HCT116 (cell line): Measurements from ENCODE around the gene RMI1. TPM values are rescaled to one million over a fixed set of nuclear protein-coding genes. Genes with fewer than 3 reads are reported as not detected.

Source experiments
- ATAC-seq: fragments of 200-7000 bp; cut with Tn5 transposase; 2 replicates; pipeline ENCODE4 v1.9.1; 2020; ENCODE audit warnings: mild to moderate bottlenecking, moderate library complexity
- BruUV-seq: library from RNA; stranded (reverse); fragments of 400-500 nt; replicated peaks from 2 replicates; lab custom pipeline; 2021; lab: Mats Ljungman, UMichigan
- CTCF ChIA-PET: fragments of 300-600 bp; sonication (Branson Sonifier 250); formaldehyde crosslinking; loops from one replicate; lab custom pipeline; 2021; ENCODE audit warnings: antibody characterized with exemption; lab: Charles Lee
- POLR2A ChIA-PET: fragments of 300-600, 350-600 bp; sonication (Branson Sonifier 250); formaldehyde crosslinking; loops from one replicate; lab custom pipeline; 2021; ENCODE audit warnings: antibody characterized with exemption; lab: Charles Lee
- RAD21 ChIA-PET, 2 experiments: fragments of 300-600 bp; sonication (Branson Sonifier 250); formaldehyde crosslinking; loops; one replicate each; lab custom pipeline; 2023; ENCODE audit warnings: low total read pairs in 2 of 2; ENCODE audit not compliant: uncharacterized antibody in 2 of 2, unreplicated experiment in 2 of 2, low non-redundant PET in 1 of 2; lab: Charles Lee
- DNase-seq: peaks from one replicate; pipeline ENCODE4 v3.0.0-alpha.2; 2010; ENCODE audit warnings: low read depth, low spot score
- H2AFZ ChIP-seq: fragments of 200-600 bp; shearing (Covaris generic), sonication (generic); 2 replicates; pipeline ENCODE4 v1.6.1; 2017; ENCODE audit warnings: low read depth, mixed run types, mixed read lengths, antibody characterized with exemption, low read length; ENCODE audit not compliant: poor library complexity, severe bottlenecking
- H3K27ac ChIP-seq: 2 replicates; pipeline ENCODE4 v1.5.1; 2012; ENCODE audit warnings: low read depth, low read length
- H3K27me3 ChIP-seq: fragments of 200-600 bp; sonication (generic); 2 replicates; pipeline ENCODE4 v1.6.1; 2016; ENCODE audit warnings: mixed run types, low read length, mixed read lengths; ENCODE audit not compliant: insufficient read depth
- H3K36me3 ChIP-seq, 2 experiments: fragments of 200-500 bp in 1 of 2; fragments of 200-600 bp in 1 of 2; sonication (Bioruptor generic) in 1 of 2; sonication (generic) in 1 of 2; 2 replicates each; pipeline versions ENCODE4 v1.5.1 to v1.6.1; 2014 to 2016; ENCODE audit warnings: low read length in 2 of 2, inconsistent platforms in 1 of 2, mixed read lengths in 1 of 2, mixed run types in 1 of 2; ENCODE audit not compliant: insufficient read depth in 2 of 2, control insufficient read depth in 1 of 2
- H3K4me1 ChIP-seq, 2 experiments: fragments of 200-600 bp in 1 of 2; sonication (generic) in 1 of 2; 2 replicates each; pipeline versions ENCODE4 v1.5.1 to v1.6.1; 2012 to 2017; ENCODE audit warnings: low read length in 2 of 2, inconsistent platforms in 1 of 2, mild to moderate bottlenecking in 1 of 2, mixed read lengths in 1 of 2, mixed run types in 1 of 2, moderate library complexity in 1 of 2; ENCODE audit not compliant: insufficient read depth in 2 of 2, control insufficient read depth in 1 of 2
- H3K4me2 ChIP-seq: fragments of 200-600 bp; sonication (generic); 2 replicates; pipeline ENCODE4 v1.6.1; 2017; ENCODE audit warnings: mixed run types, low read length, mixed read lengths
- H3K4me3 ChIP-seq, 2 experiments: fragments of 200-600 bp in 1 of 2; sonication (generic) in 1 of 2; replicated peaks in 1 of 2; 2 replicates each; pipeline ENCODE4 v1.5.1; 2011 to 2016; ENCODE audit warnings: low read length in 2 of 2, control low read depth in 1 of 2, low read depth in 1 of 2, mild to moderate bottlenecking in 1 of 2, mixed read lengths in 1 of 2, mixed run types in 1 of 2
- H3K79me2 ChIP-seq: fragments of 200-600 bp; sonication (generic); 2 replicates; pipeline ENCODE4 v1.6.1; 2017; ENCODE audit warnings: mild to moderate bottlenecking, mixed run types, low read length, moderate library complexity, mixed read lengths; ENCODE audit not compliant: insufficient read depth
- H3K9ac ChIP-seq: fragments of 200-600 bp; sonication (generic); 2 replicates; pipeline ENCODE4 v1.6.1; 2016; ENCODE audit warnings: low read length, mixed read lengths
- H3K9me2 ChIP-seq: fragments of 200-600 bp; sonication (generic), shearing (Covaris generic); 2 replicates; pipeline ENCODE4 v1.6.1; 2017; ENCODE audit warnings: mixed run types, mild to moderate bottlenecking, moderate library complexity; ENCODE audit not compliant: insufficient read depth
- H3K9me3 ChIP-seq, 2 experiments: fragments of 200-500 bp in 1 of 2; fragments of 200-600 bp in 1 of 2; sonication (Bioruptor generic) in 1 of 2; sonication (generic) in 1 of 2; 2 replicates each; pipeline ENCODE4 v1.6.1; 2014 to 2017; ENCODE audit warnings: low read length in 2 of 2, mixed read lengths in 2 of 2, inconsistent platforms in 1 of 2, low read depth in 1 of 2, mild to moderate bottlenecking in 1 of 2, mixed run types in 1 of 2, moderate library complexity in 1 of 2; ENCODE audit not compliant: control insufficient read depth in 1 of 2, insufficient read depth in 1 of 2
- H4K20me1 ChIP-seq: fragments of 200-600 bp; sonication (generic), shearing (Covaris generic); 2 replicates; pipeline ENCODE4 v1.6.1; 2017; ENCODE audit warnings: mixed run types, mild to moderate bottlenecking, moderate library complexity; ENCODE audit not compliant: insufficient read depth
- CBX3 ChIP-seq: IDR thresholded peaks from 2 replicates; pipeline ENCODE4 v1.6.1; 2012; ENCODE audit warnings: low read depth
- POLR2AphosphoS5 ChIP-seq: IDR thresholded peaks from 2 replicates; pipeline ENCODE4 v1.6.1; 2011; ENCODE audit warnings: mild to moderate bottlenecking, low read depth, low read length, moderate library complexity
- SIN3A ChIP-seq: IDR thresholded peaks from 2 replicates; pipeline ENCODE4 v1.6.1; 2012; ENCODE audit warnings: low read depth
- ZNF274 ChIP-seq: fragments of 200-500 bp; sonication (Bioruptor generic); IDR thresholded peaks from 2 replicates; pipeline ENCODE4 v1.6.1; 2014; ENCODE audit warnings: mild to moderate bottlenecking, low read depth, low read length, inconsistent platforms
- intact Hi-C: fragments of 100-400 bp; cut with micrococcal nuclease; formaldehyde crosslinking; loops from 2 replicates; pipeline ENCODE4 v1.10.0; 2022
- total RNA-seq: library from RNA; stranded (reverse); gene quantifications from one replicate; pipeline ENCODE4 v1.2.1, GENCODE V29; 2021; ENCODE audit not compliant: unreplicated experiment
- TF ChIP-seq, protein P1 (sequence below): IDR thresholded peaks from 2 replicates; pipeline ENCODE4 v1.6.1; 2011; ENCODE audit warnings: mild to moderate bottlenecking, low read length, moderate library complexity; ENCODE audit not compliant: insufficient replicate concordance; ENCODE audit errors: extremely low read depth

RMI1 gene
- total RNA-seq, 1 experiment from 2014 or later = 26.8 TPM

DNA sequence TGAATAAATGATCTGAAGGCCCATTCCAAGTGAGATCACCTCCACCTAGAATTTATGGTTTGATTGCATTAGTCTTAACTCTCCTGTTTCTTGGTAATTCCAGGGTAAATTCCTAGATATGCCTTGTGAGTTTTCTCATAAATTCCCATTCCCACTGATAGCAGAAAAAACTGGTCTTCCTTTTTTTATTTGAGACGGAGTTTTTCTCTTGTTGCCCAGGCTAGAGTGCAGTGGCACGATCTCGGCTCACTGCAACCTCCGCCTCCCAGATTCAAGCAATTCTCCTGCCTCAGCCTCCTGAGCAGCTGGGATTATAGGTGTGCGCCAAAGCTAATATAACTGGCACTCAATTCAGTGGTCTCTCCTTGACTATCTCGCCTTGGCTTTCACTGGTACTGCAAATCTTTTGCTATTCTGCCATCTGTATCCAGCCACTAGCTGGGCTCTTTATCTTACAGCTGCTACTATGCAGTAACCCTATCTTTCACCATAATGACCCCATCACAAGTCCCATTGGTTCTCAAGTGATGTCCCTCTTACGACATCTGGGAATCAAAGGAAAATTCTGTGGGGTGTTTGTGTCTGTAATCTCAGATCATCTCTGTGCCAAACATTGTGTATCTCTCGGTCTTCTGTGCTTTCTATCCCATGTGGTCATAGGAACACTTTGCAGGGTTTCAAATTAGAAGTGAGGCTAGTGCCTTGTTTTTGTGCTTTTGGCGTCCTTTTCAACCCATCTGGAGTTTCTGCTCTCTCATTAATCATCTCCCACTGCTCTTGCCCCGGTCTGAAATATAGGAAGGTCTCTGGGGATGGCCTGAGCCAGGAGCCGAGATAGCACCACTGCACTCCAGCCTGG, 15.0 kb upstream of the RMI1 start:
- peaks cover 13% of the 10 kb centered on the region for H3K79me2 ChIP-seq
- H3K27me3 ChIP-seq = no peaks in the 10 kb centered on the region
- peak; percentile 39 for ATAC-seq
- POLR2A ChIA-PET = interaction anchor here (1.6 to 2.1 kb wide), 2 partner anchors 8 to 15 kb away, joined by 5 to 10 read pairs; partner anchors contain the start of genes HNRNPK and RMI1
- no peak overlapping the region for H2AFZ ChIP-seq
- H3K4me1 ChIP-seq = peaks cover 5 to 6% of the 10 kb centered on the region in 2 experiments; a peak in 3 of 4 replicates
- no peak for DNase-seq
- no peak overlapping the region for H3K4me2 ChIP-seq
- peak; percentile 32; the same call in 1 of the 2 replicates for TF ChIP-seq POLR2AphosphoS5
- no peak for TF ChIP-seq ZNF274
- 0 out of 2 replicates have a peak, but pooled peaks have one; percentile 11 for TF ChIP-seq CBX3
- H3K4me3 ChIP-seq = no peak overlapping the region
- no peak overlapping the region for H3K27ac ChIP-seq
- RAD21 ChIA-PET = no interaction called here
- CTCF ChIA-PET = no interaction called here
- H4K20me1 ChIP-seq = peaks cover 20% of the 10 kb centered on the region; the same call in 1 of the 2 replicates
- H3K9ac ChIP-seq = no peak overlapping the region
- intact Hi-C loops = no loop called here
- no TSS peak for BruUV-seq
- H3K36me3 ChIP-seq = peaks cover 20 to 27% of the 10 kb centered on the region in 2 experiments
- no peaks in the 10 kb centered on the region for H3K9me2 ChIP-seq
- no peaks in the 10 kb centered on the region for H3K9me3 ChIP-seq

DNA sequence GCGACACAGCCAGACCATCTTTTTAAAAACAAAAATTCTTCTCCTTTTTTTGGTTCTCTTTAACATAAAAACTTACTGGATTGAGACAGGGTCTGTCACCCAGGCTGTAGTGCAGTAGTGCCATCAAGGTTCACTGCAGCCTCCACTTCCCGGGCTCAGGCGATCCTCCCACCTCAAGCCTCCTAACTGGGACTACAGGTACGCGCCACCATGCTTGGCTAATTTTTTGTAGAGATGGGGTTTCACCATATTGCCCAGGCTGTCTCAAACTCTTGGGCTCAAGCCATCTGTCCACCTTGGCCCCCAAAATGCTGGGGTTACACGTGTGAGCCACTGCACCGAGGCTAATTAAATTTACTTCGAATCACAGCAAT, 14.4 kb upstream of the RMI1 start:
- Histone ChIP-seq H3K27me3 (no peaks in the 10 kb centered on the region), H3K27ac (no peak overlapping the region), H3K4me2 (no peak overlapping the region), H3K9me2 (no peaks in the 10 kb centered on the region), H2AFZ (no peak overlapping the region), H3K9me3 (no peaks in the 10 kb centered on the region), H3K4me1 (peaks cover 5 to 6% of the 10 kb centered on the region in 2 experiments; a peak in 3 of 4 replicates)
- CTCF ChIA-PET = no interaction called here
- ATAC-seq = peak; percentile 30
- intact Hi-C loops = no loop called here
- DNase-seq = no peak
- BruUV-seq = no TSS peak
- peak; percentile 19; the same call in 1 of the 2 replicates for TF ChIP-seq SIN3A
- TF ChIP-seq, protein P1, sequence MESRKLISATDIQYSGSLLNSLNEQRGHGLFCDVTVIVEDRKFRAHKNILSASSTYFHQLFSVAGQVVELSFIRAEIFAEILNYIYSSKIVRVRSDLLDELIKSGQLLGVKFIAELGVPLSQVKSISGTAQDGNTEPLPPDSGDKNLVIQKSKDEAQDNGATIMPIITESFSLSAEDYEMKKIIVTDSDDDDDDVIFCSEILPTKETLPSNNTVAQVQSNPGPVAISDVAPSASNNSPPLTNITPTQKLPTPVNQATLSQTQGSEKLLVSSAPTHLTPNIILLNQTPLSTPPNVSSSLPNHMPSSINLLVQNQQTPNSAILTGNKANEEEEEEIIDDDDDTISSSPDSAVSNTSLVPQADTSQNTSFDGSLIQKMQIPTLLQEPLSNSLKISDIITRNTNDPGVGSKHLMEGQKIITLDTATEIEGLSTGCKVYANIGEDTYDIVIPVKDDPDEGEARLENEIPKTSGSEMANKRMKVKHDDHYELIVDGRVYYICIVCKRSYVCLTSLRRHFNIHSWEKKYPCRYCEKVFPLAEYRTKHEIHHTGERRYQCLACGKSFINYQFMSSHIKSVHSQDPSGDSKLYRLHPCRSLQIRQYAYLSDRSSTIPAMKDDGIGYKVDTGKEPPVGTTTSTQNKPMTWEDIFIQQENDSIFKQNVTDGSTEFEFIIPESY = no peak
- TF ChIP-seq, all 23 proteins: peak for 1
- Histone ChIP-seq H3K36me3 (peaks cover 26 to 33% of the 10 kb centered on the region in 2 experiments), H3K79me2 (peaks cover 19% of the 10 kb centered on the region), H3K9ac (no peak overlapping the region), H3K4me3 (no peak overlapping the region), H4K20me1 (peaks cover 26% of the 10 kb centered on the region; the same call in 1 of the 2 replicates)
- POLR2A ChIA-PET = no interaction called here
- RAD21 ChIA-PET = no interaction called here
